ENCODE results near the gene TOMM22. TPM values are rescaled to one million over a fixed set of nuclear protein-coding genes. Genes with fewer than 3 reads are reported as not detected.

The TOMM22 gene
- total RNA-seq, 1 donor from 2014 or later, result 91.6 TPM

DNA sequence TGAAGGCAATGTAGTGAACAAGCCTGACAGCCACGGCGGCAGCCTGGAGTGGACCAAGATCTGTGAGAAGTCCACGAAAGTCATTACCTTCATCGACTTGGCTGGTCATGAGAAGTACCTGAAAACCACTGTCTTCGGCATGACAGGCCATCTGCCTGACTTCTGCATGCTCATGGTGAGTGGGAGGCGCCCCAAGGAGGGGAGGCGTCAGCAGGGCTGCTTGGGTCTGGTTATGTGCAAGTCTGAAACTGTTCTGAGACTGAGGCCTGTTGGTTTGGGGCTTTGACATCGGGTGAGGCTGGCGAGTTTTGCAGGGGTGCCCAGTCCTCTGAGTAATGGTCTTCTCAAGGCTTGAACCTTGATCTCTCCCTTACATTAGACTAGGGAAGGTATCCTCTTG, 35.1 kb downstream of the TOMM22 start:
- TF ChIP-seq, protein P1, sequence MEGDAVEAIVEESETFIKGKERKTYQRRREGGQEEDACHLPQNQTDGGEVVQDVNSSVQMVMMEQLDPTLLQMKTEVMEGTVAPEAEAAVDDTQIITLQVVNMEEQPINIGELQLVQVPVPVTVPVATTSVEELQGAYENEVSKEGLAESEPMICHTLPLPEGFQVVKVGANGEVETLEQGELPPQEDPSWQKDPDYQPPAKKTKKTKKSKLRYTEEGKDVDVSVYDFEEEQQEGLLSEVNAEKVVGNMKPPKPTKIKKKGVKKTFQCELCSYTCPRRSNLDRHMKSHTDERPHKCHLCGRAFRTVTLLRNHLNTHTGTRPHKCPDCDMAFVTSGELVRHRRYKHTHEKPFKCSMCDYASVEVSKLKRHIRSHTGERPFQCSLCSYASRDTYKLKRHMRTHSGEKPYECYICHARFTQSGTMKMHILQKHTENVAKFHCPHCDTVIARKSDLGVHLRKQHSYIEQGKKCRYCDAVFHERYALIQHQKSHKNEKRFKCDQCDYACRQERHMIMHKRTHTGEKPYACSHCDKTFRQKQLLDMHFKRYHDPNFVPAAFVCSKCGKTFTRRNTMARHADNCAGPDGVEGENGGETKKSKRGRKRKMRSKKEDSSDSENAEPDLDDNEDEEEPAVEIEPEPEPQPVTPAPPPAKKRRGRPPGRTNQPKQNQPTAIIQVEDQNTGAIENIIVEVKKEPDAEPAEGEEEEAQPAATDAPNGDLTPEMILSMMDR (conservative IDR thresholded peaks at IDR 0.05), result no peak
- peaks cover 33% of the 10 kb centered on the region for H3K4me1 Mint-ChIP-seq (ENCODE audit: unreplicated experiment)
- H3K9me3 Mint-ChIP-seq, result no peaks in the 10 kb centered on the region
- H3K4me3 Mint-ChIP-seq, result no peak overlapping the region
- H3K27me3 Mint-ChIP-seq, result no peaks in the 10 kb centered on the region
- H3K36me3 Mint-ChIP-seq, result peaks cover 19% of the 10 kb centered on the region
- DNase-seq (ENCODE audit: extremely low spot score, unreplicated experiment), result no peak
- peak overlapping the region; percentile 16 for H3K27ac Mint-ChIP-seq

DNA sequence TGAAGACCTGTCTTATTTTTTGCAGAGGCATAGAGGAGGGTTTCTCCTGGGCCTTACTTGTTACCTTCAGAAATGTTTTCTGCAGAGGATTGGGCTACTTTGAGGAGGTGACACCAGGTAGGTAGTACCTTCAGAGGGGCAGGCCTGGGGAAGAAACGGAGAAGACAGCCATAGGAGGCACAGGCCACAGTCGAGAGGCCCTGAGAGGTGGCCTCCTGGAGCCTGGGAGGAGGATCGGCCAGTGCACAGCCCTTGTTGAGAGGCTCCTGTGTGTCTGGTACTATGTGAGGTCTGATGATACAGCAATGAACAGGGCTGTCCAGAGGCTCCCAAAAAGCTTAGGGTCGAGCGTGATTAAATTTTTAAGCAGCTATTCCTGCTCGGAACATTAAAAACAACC, 35.5 kb downstream of the TOMM22 start:
- TF ChIP-seq, protein P1 (conservative IDR thresholded peaks at IDR 0.05), result no peak
- peaks cover 19% of the 10 kb centered on the region for H3K36me3 Mint-ChIP-seq
- no peaks in the 10 kb centered on the region for H3K9me3 Mint-ChIP-seq
- H3K4me1 Mint-ChIP-seq (ENCODE audit: unreplicated experiment), result peaks cover 30% of the 10 kb centered on the region
- no peak overlapping the region for H3K4me3 Mint-ChIP-seq
- no peak for DNase-seq (ENCODE audit: extremely low spot score, unreplicated experiment)
- H3K27ac Mint-ChIP-seq, result no peak overlapping the region
- no peaks in the 10 kb centered on the region for H3K27me3 Mint-ChIP-seq

DNA sequence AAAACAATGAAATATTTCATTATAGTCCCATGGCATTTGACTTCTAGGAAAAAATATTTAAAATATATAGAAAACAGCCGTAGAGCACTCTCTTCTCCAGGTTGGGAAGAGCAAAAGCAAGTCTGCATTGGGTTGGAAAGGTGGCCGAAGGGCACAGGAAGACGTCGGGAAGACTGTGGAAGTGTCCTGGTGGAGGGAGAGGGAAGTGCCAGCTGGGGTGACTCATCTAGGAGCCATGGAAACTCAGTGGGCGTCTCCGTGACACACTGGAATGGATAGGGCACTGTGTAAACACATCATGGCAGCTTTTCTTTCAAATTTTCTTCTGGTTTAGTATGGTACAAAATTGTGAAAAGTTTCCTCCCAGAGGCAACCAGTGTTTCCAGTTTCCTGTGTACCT, 36.7 kb downstream of the TOMM22 start:
- no peak for DNase-seq (ENCODE audit: extremely low spot score, unreplicated experiment)
- TF ChIP-seq, protein P1 (conservative IDR thresholded peaks at IDR 0.05), result peak; percentile 69
- Mint-ChIP-seq H3K9me3 (no peaks in the 10 kb centered on the region), H3K4me3 (no peak overlapping the region), H3K36me3 (peaks cover 23% of the 10 kb centered on the region), H3K4me1 (ENCODE audit: unreplicated experiment) (peaks cover 18% of the 10 kb centered on the region), H3K27ac (peak overlapping the region; percentile 34), H3K27me3 (no peaks in the 10 kb centered on the region)

DNA sequence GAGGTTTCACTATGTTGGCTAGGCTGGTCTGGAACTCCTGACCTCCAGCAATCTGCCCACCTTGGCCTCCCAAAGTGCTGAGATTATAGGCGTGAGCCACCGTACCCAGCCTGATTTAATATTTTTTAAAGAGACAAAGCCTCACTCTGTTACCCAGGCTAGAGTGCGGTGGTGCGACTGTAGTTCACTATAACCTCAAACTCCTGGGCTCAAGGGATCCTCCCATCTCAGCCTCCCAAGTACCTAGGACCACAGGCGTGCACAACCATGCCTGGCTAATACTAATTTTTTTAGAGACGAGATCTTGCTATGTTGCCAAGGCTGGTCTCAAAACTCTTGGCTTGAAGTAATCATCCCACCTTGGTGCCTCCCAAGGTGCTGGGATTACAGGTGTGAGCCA, 37.4 kb downstream of the TOMM22 start:
- Mint-ChIP-seq H3K4me1 (ENCODE audit: unreplicated experiment) (peaks cover 12% of the 10 kb centered on the region), H3K27me3 (no peaks in the 10 kb centered on the region), H3K36me3 (peaks cover 20% of the 10 kb centered on the region), H3K27ac (no peak overlapping the region), H3K4me3 (no peak overlapping the region), H3K9me3 (no peaks in the 10 kb centered on the region)
- no peak for DNase-seq (ENCODE audit: extremely low spot score, unreplicated experiment)
- TF ChIP-seq, protein P1 (conservative IDR thresholded peaks at IDR 0.05), result no peak

DNA sequence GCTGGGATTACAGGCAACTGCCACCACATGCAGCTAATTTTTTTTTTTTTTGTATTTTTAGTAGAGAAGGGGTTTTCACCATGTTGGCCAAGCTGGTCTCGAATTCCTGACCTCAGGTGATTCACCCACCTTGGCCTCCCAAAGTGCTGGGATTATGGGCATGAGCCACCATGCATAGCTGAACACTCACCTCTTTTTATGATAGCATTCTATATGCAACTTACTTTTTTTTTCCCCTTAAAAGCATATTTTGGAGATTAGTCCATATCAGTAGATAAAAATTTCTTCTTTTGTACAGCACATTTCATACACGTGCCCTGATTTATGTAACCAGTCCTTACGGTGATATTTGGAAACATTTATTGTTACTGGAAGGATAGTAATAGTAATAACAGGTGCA, 38.6 kb downstream of the TOMM22 start:
- H3K27ac Mint-ChIP-seq, result no peak overlapping the region
- H3K36me3 Mint-ChIP-seq, result peaks cover 28% of the 10 kb centered on the region
- H3K4me1 Mint-ChIP-seq (ENCODE audit: unreplicated experiment), result peaks cover under 1% of the 10 kb centered on the region
- no peaks in the 10 kb centered on the region for H3K27me3 Mint-ChIP-seq
- H3K4me3 Mint-ChIP-seq, result no peak overlapping the region
- no peak for DNase-seq (ENCODE audit: extremely low spot score, unreplicated experiment)
- TF ChIP-seq, protein P1 (conservative IDR thresholded peaks at IDR 0.05), result no peak
- H3K9me3 Mint-ChIP-seq, result no peaks in the 10 kb centered on the region

DNA sequence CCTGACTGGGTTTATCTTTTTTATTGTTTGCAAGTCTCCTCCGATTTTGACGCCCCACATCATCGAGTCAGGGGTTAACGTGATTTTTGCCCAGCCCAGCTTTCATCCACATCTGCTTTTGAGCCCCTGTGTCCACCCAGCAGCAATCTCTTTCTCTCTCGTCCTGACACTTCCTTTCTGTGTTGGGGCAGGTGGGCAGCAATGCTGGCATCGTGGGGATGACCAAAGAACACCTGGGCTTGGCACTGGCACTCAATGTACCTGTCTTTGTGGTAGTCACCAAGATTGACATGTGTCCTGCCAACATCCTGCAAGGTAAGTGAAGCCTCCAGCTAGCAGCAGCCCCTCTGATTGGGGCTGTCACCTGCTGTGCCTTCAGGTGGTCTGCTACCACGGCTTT, 39.8 kb downstream of the TOMM22 start:
- DNase-seq (ENCODE audit: extremely low spot score, unreplicated experiment), result no peak
- no peaks in the 10 kb centered on the region for H3K4me1 Mint-ChIP-seq (ENCODE audit: unreplicated experiment)
- no peak overlapping the region for H3K27ac Mint-ChIP-seq
- H3K36me3 Mint-ChIP-seq, result peaks cover 27% of the 10 kb centered on the region
- H3K27me3 Mint-ChIP-seq, result no peaks in the 10 kb centered on the region
- H3K4me3 Mint-ChIP-seq, result no peak overlapping the region
- TF ChIP-seq, protein P1 (conservative IDR thresholded peaks at IDR 0.05), result no peak
- no peaks in the 10 kb centered on the region for H3K9me3 Mint-ChIP-seq

Measured in type B pancreatic cell (in vitro differentiated cells).